Inflammatory macrophage (primary cell): ENCODE results near the gene COX4I1.
"Not testable (repeated sequence)": the region's sequence is repeated elsewhere in the genome, so short reads cannot be mapped to it uniquely, and the experiment has no call there.

Experiments
- DNase-seq, 2 donors: peaks; one replicate each; pipeline ENCODE4 v3.0.0-alpha.2; 2020 to 2022

COX4I1 gene

GRCh38 chr16:85825326-85825725 is 25.8 kb downstream of the COX4I1 start:
- no peak for DNase-seq

- DNase-seq = no peak
Measured at GRCh38 chr16:85826686-85827247, 27.3 kb downstream of the COX4I1 start.

GRCh38 chr16:85828166-85828565 is 28.7 kb downstream of the COX4I1 start:
- DNase-seq = no peak

GRCh38 chr16:85829171-85829719 is 29.8 kb downstream of the COX4I1 start:
- no peak for DNase-seq

- DNase-seq = peak; percentile 82
Measured at GRCh38 chr16:85829751-85830445, 30.4 kb downstream of the COX4I1 start.

GRCh38 chr16:85830821-85831220 is 31.3 kb downstream of the COX4I1 start:
- peak; percentile 56 to 58 for DNase-seq

GRCh38 chr16:85832570-85833218 is 33.2 kb downstream of the COX4I1 start:
- DNase-seq = no peak

GRCh38 chr16:85833219-85833920 is 33.9 kb downstream of the COX4I1 start:
- no peak for DNase-seq

- DNase-seq = no peak
Measured at GRCh38 chr16:85834741-85835140, 35.2 kb downstream of the COX4I1 start.

GRCh38 chr16:85835227-85835751 is 35.8 kb downstream of the COX4I1 start:
- DNase-seq = no peak

- DNase-seq = no peak
Measured at GRCh38 chr16:85835956-85836705, 36.6 kb downstream of the COX4I1 start.

GRCh38 chr16:85836706-85837582 is 37.4 kb downstream of the COX4I1 start:
- DNase-seq = peak; percentile 47 to 49

GRCh38 chr16:85837654-85838053 is 38.2 kb downstream of the COX4I1 start:
- DNase-seq = not testable (repeated sequence)

GRCh38 chr16:85838381-85838780 is 38.9 kb downstream of the COX4I1 start:
- peak; percentile 92 to 93 for DNase-seq

- no peak for DNase-seq
Measured at GRCh38 chr16:85838876-85839585, 39.5 kb downstream of the COX4I1 start.

- DNase-seq = no peak
Measured at GRCh38 chr16:85839681-85840240, 40.3 kb downstream of the COX4I1 start.

- DNase-seq = no peak
Measured at GRCh38 chr16:85840395-85840794, 40.9 kb downstream of the COX4I1 start.

- no peak for DNase-seq
Measured at GRCh38 chr16:85840801-85841200, 41.3 kb downstream of the COX4I1 start.

- no peak for DNase-seq
Measured at GRCh38 chr16:85842435-85842834, 42.9 kb downstream of the COX4I1 start.

GRCh38 chr16:85842848-85843247 is 43.4 kb downstream of the COX4I1 start:
- no peak for DNase-seq
